Stimulated activated CD4-positive, alpha-beta T cell treated with anti-CD3 and anti-CD28 coated beads, Interleukin-2, amount 100 ng/mL, for 24 hours (primary cell): Measurements from ENCODE around the gene TGM6.
A peak's percentile ranks its signal among the peaks of the same experiment; 100 is the strongest.

ENCODE experiments used
- DNase-seq, 2 donors: peaks; one replicate each; pipeline ENCODE4 v3.0.0-alpha.2; 2020

The TGM6 gene

GRCh38 chr20:2459981-2460751, 79.5 kb downstream of the TGM6 start:
- no peak for DNase-seq

GRCh38 chr20:2460752-2461424, 80.2 kb downstream of the TGM6 start:
- no peak for DNase-seq

- no peak for DNase-seq
These were observed 81.8 kb downstream of the TGM6 start for GRCh38 chr20:2462484-2462883.

GRCh38 chr20:2463616-2464365, 83.1 kb downstream of the TGM6 start:
- no peak for DNase-seq

DNA sequence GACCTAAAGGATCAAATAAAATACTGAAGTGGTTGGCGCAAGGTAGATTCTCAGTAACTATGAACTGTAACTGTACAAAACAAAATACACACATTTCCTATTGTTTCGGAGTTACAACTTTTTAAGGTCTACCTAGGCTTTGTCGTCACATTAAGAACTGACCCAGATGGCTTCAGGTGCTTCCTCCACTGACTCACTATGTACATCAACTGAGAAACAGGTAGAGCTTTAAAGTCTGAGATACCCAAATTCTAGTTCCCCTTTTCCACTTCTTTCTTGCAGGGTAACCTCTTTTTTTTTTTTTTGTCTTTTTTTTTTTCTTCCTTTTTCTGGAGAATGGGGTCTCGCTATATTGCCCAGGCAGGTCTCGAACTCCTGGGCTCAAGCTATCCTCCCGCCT, 84.4 kb downstream of the TGM6 start:
- no peak for DNase-seq

DNA sequence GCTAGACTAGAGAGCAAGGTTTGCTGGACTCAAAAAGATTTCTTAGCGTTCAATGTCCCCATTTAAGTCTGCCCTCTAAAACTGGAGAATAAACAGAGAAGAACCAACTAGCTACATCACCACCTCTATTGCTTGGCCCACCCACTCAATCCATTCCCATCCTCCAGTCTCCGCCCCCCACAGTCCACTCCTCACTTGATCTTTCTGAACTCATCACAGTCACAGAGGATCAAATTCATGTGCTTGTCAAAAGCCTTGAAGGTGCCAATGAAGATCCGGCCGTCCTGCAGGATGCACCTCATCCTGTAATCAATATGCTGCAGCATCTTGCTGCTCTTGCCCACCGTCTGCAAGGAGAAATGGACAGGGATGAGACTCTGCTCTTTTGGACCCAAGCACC, 86.7 kb downstream of the TGM6 start:
- no peak for DNase-seq

DNA sequence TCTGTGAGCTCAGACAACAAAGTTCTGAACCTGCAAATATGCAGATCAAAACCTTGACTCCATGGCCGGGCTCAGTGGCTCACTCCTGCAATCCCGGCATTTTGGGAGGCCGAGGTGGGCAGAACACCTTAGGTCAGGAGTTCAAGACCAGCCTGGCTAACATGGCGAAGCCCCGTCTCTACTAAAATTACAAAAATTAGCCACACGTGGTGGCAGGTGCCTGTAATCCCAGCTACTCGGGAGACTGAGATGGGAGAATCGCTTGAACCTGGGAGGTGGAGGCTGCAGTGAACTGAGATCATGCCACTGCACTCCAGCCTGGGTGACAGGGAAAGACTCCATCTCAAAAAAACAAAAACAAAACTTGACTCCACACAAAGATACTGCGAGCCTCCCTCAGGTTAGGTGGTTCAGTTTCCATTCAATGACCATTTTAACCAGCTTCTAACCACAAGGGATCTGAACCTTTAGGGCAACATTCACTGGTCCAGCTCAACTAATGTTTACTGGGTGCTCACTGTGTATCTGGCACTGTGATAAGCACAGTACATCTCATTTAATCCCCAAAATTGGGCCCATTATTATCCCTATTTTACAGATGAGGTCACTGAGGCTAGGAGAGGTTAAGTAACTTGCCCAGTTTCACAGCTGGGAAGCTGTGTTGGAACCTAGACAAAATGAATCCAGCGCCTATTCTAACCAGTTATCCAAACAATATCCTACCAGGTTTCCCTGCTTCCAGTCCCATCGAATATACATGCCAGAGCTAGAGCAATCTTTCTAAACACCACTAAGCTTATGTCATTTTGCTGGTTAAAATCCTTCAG, 88.1 kb downstream of the TGM6 start:
- DNase-seq = no peak

DNA sequence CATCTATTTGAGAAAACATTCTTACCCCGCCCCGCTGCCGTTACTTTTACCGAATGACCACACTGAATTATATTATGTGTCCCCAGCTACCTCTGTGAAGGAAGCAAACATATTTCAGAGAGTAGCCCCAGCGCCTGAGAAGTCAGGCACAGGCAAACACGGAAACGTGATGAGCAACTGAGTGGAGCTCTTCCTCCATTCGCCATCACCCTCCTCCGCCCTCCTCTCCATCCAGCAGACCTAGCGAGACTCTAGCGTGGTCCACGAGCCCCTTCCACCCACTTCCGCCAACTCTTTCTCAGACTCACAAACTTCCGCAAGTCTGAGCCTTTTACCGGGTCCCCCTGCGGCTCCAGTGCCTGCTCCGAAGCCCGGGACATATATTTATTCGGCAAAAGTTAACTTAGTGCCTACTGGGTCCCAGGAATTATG, 89.3 kb downstream of the TGM6 start:
- DNase-seq = peak; percentile 61 to 71

DNA sequence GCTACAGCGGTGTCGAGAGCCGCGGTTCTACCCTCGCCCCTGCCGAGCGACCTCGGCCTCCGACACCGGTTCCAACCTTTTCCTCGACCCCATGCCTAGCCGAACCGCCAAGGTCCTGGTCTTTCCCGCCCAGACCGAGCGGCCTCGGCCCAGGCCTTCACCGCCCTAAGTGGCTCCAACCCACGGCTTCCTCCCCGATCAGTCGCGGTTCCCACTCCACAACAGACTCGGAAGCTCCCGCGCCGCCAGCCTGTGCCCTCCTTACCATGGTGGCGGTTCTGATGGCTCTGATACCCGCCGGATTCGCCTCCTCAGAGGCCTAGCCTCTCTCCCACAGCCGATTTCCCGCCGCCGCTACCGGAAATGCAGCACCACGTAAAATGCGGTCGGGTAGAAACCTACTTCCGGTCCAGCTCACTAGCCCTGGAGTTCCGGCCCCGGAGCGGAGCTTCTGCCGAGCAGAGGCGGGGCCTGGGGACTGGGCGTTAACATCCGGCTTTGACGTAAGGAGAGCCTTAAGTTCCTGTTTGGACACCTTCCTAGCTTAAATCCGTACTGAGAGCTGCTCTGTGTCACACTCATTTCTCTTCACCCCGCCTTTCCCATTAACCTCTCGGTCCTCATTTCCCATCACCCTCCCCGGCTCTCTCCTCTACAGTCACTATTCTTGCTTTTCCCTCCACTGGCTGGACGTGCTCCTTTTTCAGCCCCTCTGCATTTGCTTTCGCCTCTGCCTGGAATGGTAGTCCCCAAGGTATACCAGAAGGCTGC, 89.9 kb downstream of the TGM6 start, which contains the start of gene SNRPB:
TSS of gene SNRPB (minus strand) at position 367 of the 771 bp plus-strand sequence. CDS start at position 268, 99 bp downstream.
- peak; percentile 96 for DNase-seq

GRCh38 chr20:2473516-2473915, 92.8 kb downstream of the TGM6 start:
- no peak for DNase-seq

DNA sequence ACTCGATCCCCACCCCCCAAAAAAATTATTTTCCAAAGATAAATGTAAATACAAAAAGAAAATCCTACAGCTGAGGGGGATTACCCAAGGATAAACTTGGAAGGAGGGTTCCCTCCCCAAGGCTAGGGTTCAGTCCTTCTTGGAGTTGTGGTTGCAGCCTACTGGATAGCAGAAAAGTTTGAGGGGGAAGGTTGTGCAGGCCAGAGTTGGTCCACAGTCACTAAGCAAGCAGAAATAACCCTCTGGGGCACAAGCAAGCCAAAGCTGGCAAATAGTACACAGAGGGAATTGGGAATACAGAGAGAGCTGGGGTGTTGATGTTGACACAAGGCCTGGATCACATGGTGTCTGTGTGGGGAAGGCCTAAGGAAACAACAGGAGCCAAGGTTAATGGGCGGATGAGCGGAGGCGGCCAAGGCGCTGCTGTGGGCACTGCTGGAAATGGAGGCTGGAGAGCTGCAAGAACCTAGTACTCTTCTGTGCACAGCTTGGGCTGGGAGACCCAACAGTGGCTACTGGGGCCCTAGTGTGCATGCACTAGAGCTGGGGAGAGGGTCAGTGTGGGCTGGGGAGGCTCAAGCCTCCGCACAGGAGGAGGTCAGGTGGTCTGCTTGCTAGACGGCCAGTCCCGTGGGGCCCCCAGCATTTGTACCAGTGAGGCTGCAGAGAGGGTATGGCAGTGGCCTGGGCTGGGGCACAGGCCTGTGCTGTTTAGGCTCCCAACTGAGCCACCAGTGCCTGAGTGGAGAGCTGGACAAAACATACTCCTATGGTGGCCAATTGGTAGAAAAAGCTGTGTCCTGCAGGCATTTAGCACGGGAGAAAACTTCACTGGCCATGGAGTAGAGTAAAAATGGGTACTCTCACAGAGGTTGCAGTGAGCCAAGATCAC, 95.4 kb downstream of the TGM6 start:
- no peak for DNase-seq

DNA sequence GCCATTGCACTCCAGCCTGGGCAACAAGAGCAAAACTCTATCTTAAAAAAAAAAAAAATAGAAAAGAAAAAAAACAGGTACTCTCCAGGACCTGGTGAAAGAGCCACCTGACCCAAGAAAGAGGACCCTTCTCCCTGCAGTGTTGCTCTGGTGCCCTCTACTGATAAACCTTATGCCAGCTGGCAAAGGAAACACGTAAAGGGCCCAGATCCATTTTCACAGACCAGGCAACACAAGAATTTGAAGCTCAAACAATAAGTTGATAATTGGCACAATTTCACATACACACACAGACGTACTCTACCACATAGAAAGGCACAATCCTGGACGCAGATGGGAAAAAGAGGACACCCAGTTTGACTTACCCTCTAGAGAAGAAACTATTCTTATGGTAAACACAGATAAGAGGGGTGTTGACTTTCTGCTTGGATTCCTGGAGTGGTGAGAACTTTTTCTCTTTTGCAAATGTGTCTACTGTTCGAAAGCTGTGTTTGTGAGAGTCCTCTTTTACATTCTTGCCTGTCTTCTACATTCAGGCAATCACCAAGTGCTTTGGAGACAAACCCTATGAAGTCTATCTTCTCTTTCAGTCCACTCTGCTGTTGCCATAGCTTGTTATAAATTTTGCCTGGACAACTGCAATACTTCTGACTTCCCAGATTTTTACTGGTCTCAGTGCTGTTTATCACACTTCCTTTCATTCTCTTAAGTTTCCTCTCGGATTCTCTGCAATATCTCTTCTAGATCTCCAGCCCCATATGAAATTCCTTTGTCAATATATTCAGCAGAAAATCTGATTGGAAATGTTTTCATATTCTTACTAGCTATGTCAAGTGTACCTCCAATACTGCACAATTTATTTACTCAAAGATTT, 96.3 kb downstream of the TGM6 start:
- DNase-seq = no peak

GRCh38 chr20:2480381-2480780, 99.7 kb downstream of the TGM6 start:
- DNase-seq = no peak
